Measurements from ENCODE around the gene GATA5.

Gene GATA5

DNA sequence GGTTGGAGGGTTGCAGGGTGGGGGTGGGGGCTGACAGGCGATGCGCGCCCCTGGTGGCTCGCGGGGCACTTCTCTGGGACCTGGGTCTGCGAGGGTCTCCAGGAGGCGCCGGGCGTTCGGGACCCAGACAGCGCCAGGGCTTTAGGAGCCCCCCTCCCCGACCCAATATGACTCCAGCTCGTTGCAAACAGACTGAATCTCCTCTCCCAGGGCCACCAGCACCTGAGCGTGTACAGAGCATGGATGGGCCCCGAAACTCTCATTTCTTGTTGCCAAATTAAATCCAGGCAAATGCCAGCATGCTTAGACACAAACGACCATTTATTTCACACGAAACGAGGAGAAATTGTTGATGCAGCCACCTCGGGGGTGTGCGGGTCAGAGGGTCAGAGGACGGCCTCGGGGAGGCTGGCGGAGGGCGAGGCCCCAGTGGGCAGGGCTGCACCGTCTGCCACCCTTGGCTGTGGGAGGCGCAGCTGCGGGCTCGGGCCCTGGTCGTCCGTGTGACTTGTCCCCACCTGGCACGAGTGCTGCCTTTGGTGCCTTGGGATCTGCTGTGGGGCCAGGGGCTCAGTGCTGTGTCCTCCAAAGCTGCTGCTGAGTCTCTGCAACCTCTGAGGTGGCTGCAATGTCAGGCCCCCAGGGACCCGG, 20.9 kb upstream of the GATA5 start:
- TF ChIP-seq, protein P1, sequence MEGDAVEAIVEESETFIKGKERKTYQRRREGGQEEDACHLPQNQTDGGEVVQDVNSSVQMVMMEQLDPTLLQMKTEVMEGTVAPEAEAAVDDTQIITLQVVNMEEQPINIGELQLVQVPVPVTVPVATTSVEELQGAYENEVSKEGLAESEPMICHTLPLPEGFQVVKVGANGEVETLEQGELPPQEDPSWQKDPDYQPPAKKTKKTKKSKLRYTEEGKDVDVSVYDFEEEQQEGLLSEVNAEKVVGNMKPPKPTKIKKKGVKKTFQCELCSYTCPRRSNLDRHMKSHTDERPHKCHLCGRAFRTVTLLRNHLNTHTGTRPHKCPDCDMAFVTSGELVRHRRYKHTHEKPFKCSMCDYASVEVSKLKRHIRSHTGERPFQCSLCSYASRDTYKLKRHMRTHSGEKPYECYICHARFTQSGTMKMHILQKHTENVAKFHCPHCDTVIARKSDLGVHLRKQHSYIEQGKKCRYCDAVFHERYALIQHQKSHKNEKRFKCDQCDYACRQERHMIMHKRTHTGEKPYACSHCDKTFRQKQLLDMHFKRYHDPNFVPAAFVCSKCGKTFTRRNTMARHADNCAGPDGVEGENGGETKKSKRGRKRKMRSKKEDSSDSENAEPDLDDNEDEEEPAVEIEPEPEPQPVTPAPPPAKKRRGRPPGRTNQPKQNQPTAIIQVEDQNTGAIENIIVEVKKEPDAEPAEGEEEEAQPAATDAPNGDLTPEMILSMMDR (IDR thresholded peaks at IDR 0.05) = peak; percentile 46
- H3K4me1 ChIP-seq = peaks cover 3% of the 10 kb centered on the region
- H3K79me2 ChIP-seq = no peaks in the 10 kb centered on the region
- no peaks in the 10 kb centered on the region for H3K36me3 ChIP-seq (ENCODE audit: control insufficient read depth, insufficient read depth, low read length)
- H2AFZ ChIP-seq = no peak overlapping the region
- H3K4me3 ChIP-seq (ENCODE audit: low read depth, low read length) = no peak overlapping the region
- H3K27ac ChIP-seq = no peak overlapping the region
- no peaks in the 10 kb centered on the region for H3K27me3 ChIP-seq (ENCODE audit: control insufficient read depth, insufficient read depth, low read length)
- no peak overlapping the region for H3K9ac ChIP-seq
- H3K9me3 ChIP-seq (ENCODE audit: control insufficient read depth, low read length) = no peaks in the 10 kb centered on the region
- H3K4me2 ChIP-seq (ENCODE audit: low read length) = no peak overlapping the region

DNA sequence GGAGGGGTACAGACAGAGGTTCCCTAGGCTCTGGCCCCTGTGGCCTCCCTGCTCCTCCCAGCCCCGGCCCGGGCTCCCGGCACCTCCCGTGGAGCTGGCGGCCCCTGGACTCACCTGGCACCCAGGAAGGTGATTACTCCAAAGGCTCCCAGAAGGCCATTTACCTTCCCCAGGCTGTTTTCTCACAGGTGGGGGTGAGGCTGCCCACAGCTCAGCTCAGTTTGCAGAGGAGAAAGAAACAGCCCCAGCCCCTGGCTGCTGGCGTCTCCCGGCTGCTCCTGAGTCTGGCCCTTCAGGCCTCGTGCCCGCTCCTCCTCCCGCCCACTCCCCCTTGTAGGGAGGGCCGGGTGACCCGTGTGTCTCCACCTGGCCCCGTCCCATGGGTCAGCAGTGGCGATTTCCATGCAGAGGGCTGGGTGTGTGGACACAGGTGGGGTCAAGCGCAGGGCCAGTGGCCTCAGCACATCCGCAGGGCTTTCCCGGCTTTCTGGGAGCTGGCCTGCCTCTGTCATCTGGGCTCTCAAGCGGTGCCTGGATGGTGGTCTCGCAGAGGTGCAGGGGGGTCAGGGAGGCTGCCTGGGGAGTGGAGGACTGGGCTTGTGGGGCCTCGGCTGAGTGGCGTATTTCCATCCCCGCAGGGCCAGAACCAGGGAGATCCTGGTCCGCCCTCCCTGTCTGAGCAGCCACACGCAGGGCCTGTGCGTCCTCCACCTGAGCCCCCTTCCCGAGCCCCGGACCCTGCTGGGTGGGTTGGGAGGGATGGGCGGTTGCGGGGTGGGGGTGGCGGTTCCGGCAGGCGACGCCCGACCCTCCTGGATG, 20.2 kb upstream of the GATA5 start:
- H3K9ac ChIP-seq = no peak overlapping the region
- TF ChIP-seq, protein P1 (IDR thresholded peaks at IDR 0.05) = no peak
- no peaks in the 10 kb centered on the region for H3K9me3 ChIP-seq (ENCODE audit: control insufficient read depth, low read length)
- H3K4me2 ChIP-seq (ENCODE audit: low read length) = no peak overlapping the region
- no peak overlapping the region for H2AFZ ChIP-seq
- H3K27ac ChIP-seq = no peak overlapping the region
- no peak overlapping the region for H3K4me3 ChIP-seq (ENCODE audit: low read depth, low read length)
- peaks cover 3% of the 10 kb centered on the region for H3K4me1 ChIP-seq
- no peaks in the 10 kb centered on the region for H3K36me3 ChIP-seq (ENCODE audit: control insufficient read depth, insufficient read depth, low read length)
- H3K27me3 ChIP-seq (ENCODE audit: control insufficient read depth, insufficient read depth, low read length) = no peaks in the 10 kb centered on the region
- H3K79me2 ChIP-seq = no peaks in the 10 kb centered on the region

DNA sequence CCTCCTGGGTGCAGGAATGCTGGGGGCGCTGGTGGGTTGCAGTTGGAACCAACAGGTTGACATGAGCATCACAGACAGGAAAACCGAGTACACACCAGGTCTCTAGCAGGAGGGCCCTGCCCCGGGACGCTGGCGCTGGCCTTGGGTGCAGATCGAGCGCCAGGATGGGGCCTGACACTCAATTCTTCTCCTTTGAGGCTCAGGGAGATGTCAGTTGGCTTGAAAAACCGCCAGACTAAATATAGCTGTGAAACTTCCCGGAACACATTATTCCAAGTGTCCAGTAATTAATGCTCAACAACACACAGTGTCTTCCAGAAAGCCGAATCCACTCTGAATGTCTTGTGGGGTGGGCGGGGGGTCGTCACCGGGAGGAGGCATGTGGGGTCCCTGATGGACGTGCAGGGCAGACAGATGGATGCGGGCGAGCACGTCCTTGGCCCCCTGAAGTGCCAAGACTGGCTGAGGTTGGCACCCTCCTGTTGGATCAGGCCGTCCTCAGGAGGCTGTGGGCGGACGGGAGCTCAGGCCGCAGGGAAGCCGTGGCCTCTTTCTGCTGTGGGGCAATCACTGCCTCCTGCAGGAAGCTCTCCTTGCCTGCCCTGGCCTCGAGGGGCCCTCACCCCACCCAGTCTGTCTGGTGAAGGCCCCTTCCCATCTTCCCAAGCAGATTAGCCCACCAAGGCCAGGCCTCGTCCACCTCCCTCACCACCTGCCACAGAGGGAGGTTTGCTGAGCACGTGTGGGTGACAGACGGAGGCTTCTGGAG, 19.4 kb upstream of the GATA5 start:
- Histone ChIP-seq H3K27me3 (ENCODE audit: control insufficient read depth, insufficient read depth, low read length) (no peaks in the 10 kb centered on the region), H3K4me1 (no peaks in the 10 kb centered on the region), H3K9me3 (ENCODE audit: control insufficient read depth, low read length) (no peaks in the 10 kb centered on the region), H3K36me3 (ENCODE audit: control insufficient read depth, insufficient read depth, low read length) (no peaks in the 10 kb centered on the region), H3K27ac (no peak overlapping the region), H3K9ac (no peak overlapping the region), H3K79me2 (no peaks in the 10 kb centered on the region), H3K4me2 (ENCODE audit: low read length) (no peak overlapping the region), H3K4me3 (ENCODE audit: low read depth, low read length) (no peak overlapping the region), H2AFZ (no peak overlapping the region)
- TF ChIP-seq, protein P1 (IDR thresholded peaks at IDR 0.05) = no peak

DNA sequence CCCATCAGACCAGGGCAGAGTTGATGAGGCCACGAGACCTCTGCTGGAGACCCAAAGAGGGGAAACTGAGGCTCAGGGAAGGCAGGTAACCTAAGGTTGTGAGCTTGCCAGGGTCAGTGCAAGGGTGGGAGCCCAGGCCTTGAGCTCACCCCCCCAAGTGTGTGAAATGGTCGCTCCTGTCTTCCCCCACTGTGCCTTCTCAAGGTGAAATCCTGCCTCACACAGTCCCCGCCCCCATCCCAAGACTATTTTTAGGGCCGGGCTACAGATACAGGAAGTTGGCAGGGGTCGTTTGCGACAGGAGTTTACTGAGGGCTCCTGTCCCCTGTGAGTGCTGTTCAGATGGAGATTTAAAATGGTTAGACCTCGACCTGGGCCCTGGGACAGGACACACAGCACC, 18.7 kb upstream of the GATA5 start:
- Histone ChIP-seq H2AFZ (no peak overlapping the region), H3K79me2 (no peaks in the 10 kb centered on the region), H3K9me3 (ENCODE audit: control insufficient read depth, low read length) (no peaks in the 10 kb centered on the region), H3K4me1 (no peaks in the 10 kb centered on the region), H3K4me3 (ENCODE audit: low read depth, low read length) (no peak overlapping the region), H3K36me3 (ENCODE audit: control insufficient read depth, insufficient read depth, low read length) (no peaks in the 10 kb centered on the region), H3K4me2 (ENCODE audit: low read length) (no peak overlapping the region), H3K9ac (no peak overlapping the region), H3K27me3 (ENCODE audit: control insufficient read depth, insufficient read depth, low read length) (no peaks in the 10 kb centered on the region), H3K27ac (no peak overlapping the region)
- TF ChIP-seq, protein P1 (IDR thresholded peaks at IDR 0.05) = no peak
